ENCODE results near the gene ADAMTS9. TPM values are rescaled to one million over a fixed set of nuclear protein-coding genes. Genes with fewer than 3 reads are reported as not detected.

ADAMTS9 gene
- total and polyA plus RNA-seq, 9 of the 15 experiments (the other 6 are each of a cell fraction or from before 2014, with no cell fraction given) = 0.05 to 0.32 (median 0.13) TPM; not detected in 2

DNA sequence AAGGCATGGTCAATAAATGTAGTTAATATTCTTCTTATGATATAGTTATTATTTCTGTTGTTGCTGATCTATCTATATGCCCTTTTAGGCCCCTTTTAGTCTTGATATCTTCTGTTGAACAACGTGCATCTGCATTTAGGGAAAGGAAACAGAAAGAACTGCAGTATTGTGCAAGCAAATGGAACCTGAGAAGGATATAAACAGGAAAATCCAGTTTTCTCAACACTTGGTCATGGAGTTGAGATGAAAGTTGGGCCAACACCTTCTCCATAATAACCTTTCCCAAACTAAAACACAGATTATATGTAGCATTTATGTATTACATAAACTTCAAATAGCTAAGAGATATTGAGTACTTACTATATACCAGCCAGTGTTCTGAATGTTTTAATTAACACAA is 179.7 kb downstream of the ADAMTS9 start:
- Histone ChIP-seq H4K20me1 (replicated peaks; ENCODE audit: control insufficient read depth, insufficient read depth, low read length) (no peaks in the 10 kb centered on the region), H3K9me1 (ENCODE audit: control insufficient read depth, insufficient read depth, low read length) (no peaks in the 10 kb centered on the region), H3K27me3 (ENCODE audit: control insufficient read depth in 2 of 2, insufficient read depth in 2 of 2, low read length in 2 of 2) (no peaks in the 10 kb centered on the region), H3K4me1 (replicated peaks in 1 of 2; ENCODE audit: control insufficient read depth in 2 of 2, insufficient read depth in 2 of 2, low read length in 2 of 2) (no peaks in the 10 kb centered on the region), H3K79me2 (ENCODE audit: control insufficient read depth, insufficient read depth, low read length) (no peaks in the 10 kb centered on the region), H3K27ac (ENCODE audit: extremely low read depth, low read depth, low read length) (no peak overlapping the region), H3K36me3 (ENCODE audit: control insufficient read depth, insufficient read depth, low read length) (no peaks in the 10 kb centered on the region), H3K4me2 (ENCODE audit: insufficient read depth, low read length) (no peak overlapping the region), H3K9ac (ENCODE audit: insufficient read depth in 1 of 2, low read depth in 2 of 2, low read length in 2 of 2) (no peak overlapping the region), H2AFZ (ENCODE audit: low read depth, low read length) (no peak overlapping the region), H3K9me3 (replicated peaks; ENCODE audit: control insufficient read depth, insufficient read depth, low read depth, low read length) (no peaks in the 10 kb centered on the region), H3K4me3 (no peak overlapping the region)
- no peak for TF ChIP-seq CC2D1A (IDR thresholded peaks at IDR 0.05)
- no peak for TF ChIP-seq TEAD4 (IDR thresholded peaks at IDR 0.05; ENCODE audit: low read length)
- no peak for TF ChIP-seq TEAD4 (CRISPR knock-in tag; IDR thresholded peaks at IDR 0.05; ENCODE audit: borderline replicate concordance)
- no peak for TF ChIP-seq HNRNPH1 (optimal IDR thresholded peaks at IDR 0.05; ENCODE audit: low read depth, low read length)
- TF ChIP-seq, protein P1, sequence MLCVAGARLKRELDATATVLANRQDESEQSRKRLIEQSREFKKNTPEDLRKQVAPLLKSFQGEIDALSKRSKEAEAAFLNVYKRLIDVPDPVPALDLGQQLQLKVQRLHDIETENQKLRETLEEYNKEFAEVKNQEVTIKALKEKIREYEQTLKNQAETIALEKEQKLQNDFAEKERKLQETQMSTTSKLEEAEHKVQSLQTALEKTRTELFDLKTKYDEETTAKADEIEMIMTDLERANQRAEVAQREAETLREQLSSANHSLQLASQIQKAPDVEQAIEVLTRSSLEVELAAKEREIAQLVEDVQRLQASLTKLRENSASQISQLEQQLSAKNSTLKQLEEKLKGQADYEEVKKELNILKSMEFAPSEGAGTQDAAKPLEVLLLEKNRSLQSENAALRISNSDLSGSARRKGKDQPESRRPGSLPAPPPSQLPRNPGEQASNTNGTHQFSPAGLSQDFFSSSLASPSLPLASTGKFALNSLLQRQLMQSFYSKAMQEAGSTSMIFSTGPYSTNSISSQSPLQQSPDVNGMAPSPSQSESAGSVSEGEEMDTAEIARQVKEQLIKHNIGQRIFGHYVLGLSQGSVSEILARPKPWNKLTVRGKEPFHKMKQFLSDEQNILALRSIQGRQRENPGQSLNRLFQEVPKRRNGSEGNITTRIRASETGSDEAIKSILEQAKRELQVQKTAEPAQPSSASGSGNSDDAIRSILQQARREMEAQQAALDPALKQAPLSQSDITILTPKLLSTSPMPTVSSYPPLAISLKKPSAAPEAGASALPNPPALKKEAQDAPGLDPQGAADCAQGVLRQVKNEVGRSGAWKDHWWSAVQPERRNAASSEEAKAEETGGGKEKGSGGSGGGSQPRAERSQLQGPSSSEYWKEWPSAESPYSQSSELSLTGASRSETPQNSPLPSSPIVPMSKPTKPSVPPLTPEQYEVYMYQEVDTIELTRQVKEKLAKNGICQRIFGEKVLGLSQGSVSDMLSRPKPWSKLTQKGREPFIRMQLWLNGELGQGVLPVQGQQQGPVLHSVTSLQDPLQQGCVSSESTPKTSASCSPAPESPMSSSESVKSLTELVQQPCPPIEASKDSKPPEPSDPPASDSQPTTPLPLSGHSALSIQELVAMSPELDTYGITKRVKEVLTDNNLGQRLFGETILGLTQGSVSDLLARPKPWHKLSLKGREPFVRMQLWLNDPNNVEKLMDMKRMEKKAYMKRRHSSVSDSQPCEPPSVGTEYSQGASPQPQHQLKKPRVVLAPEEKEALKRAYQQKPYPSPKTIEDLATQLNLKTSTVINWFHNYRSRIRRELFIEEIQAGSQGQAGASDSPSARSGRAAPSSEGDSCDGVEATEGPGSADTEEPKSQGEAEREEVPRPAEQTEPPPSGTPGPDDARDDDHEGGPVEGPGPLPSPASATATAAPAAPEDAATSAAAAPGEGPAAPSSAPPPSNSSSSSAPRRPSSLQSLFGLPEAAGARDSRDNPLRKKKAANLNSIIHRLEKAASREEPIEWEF (CRISPR knock-in tag; IDR thresholded peaks at IDR 0.05) = no peak
- no peak for TF ChIP-seq EHMT2 (IDR thresholded peaks at IDR 0.05)
- no peak for TF ChIP-seq HDAC6 (IDR thresholded peaks at IDR 0.05; ENCODE audit: low read depth, low read length)
- TF ChIP-seq ERF (CRISPR knock-in tag; IDR thresholded peaks at IDR 0.05) = no peak
- TF ChIP-seq SMAD4 (CRISPR knock-in tag; conservative IDR thresholded peaks at IDR 0.05) = no peak
- no peak for TF ChIP-seq NELFE (IDR thresholded peaks at IDR 0.05; ENCODE audit: insufficient read depth, insufficient read length)
- no peak for TF ChIP-seq TBP (optimal IDR thresholded peaks at IDR 0.05; ENCODE audit: low read depth, low read length)
- no peak for TF ChIP-seq ZKSCAN3 (CRISPR knock-in tag; IDR thresholded peaks at IDR 0.05)
- TF ChIP-seq YY1 (IDR thresholded peaks at IDR 0.05; ENCODE audit: borderline replicate concordance in 1 of 3, control insufficient read depth in 1 of 3, extremely low read depth in 1 of 3, insufficient read depth in 3 of 3, insufficient read length in 1 of 3, insufficient replicate concordance in 2 of 3, low read depth in 1 of 3, low read length in 2 of 3) = no peak
- TF ChIP-seq SNRNP70 (optimal IDR thresholded peaks at IDR 0.05; ENCODE audit: low read depth, low read length) = no peak
- no peak for TF ChIP-seq PHTF2 (CRISPR knock-in tag; IDR thresholded peaks at IDR 0.05)
- TF ChIP-seq TFE3 (CRISPR knock-in tag; IDR thresholded peaks at IDR 0.05) = no peak
- TF ChIP-seq GTF2A2 (tag; IDR thresholded peaks at IDR 0.05) = no peak
- no peak for TF ChIP-seq POLR3A (IDR thresholded peaks at IDR 0.05; ENCODE audit: borderline replicate concordance, extremely low read depth, insufficient read depth, insufficient read length)
- BruUV-seq (replicated peaks) = no TSS peak
- POLR2A ChIA-PET = no interaction called here
- in situ Hi-C loops (cut with MboI) (no loop called here), intact Hi-C loops (cut with micrococcal nuclease) (no loop called here)
- WGBS (ENCODE audit: insufficient coverage, low coverage, missing lambda C conversion rate) = 0% methylated on average over 1 of the region's 1 CpG
- no peak for FAIRE-seq
- CTCF ChIA-PET (ENCODE audit: low intra/inter-chr PET ratio) = no interaction called here
- DNase-seq (ENCODE audit: extremely low read depth in 1 of 4, low spot score in 3 of 4) = no peak
- ATAC-seq = no peak

Data from K562 (cell line).